GM19240 (cell line): ENCODE results near the gene CDC42SE2.
"Not testable (repeated sequence)": the region's sequence is repeated elsewhere in the genome, so short reads cannot be mapped to it uniquely, and the experiment has no call there.

Experiments used
- DNase-seq: peaks from one replicate; pipeline ENCODE4 v3.0.0; 2011; ENCODE audit warnings: low spot score; ENCODE audit not compliant: insufficient read length

The CDC42SE2 gene

GRCh38 chr5:131250751-131251475 is 12.9 kb upstream of the CDC42SE2 start:
- no peak for DNase-seq

DNA sequence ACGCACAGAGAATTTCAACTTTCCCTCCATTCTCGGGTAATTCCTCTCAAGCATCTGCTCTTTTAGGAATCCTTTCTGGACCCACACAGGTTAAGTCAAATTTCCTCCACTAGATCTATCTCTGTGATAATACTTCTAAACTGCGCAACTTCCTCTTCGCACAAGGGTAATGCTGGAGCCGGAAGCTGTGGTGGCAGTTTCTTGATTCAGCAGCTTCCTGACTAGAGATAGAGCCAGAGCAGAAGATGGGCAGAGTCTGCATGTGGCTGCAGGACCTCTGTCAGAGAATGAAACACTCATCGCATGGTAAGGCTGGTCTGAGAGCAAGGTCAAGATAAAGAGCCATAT is 11.1 kb upstream of the CDC42SE2 start:
- no peak for DNase-seq

DNA sequence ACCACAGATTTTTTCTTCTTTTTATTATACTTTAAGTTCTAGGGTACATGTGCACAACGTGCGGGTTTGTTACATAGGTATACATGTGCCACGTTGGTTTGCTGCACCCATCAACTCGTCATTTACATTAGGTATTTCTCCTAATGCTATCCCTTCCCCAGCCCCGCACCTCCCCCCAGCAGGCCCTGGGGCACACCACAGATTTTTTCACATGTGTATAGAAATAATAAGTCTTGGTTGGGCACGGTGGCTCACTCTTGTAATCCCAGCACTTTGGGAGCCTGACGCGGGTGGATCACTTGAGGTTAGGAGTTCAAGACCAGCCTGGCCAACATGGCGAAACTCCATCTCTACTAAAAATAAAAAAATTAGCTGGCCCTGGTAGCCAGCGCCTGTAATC is 9.8 kb upstream of the CDC42SE2 start:
- not testable (repeated sequence) for DNase-seq

DNA sequence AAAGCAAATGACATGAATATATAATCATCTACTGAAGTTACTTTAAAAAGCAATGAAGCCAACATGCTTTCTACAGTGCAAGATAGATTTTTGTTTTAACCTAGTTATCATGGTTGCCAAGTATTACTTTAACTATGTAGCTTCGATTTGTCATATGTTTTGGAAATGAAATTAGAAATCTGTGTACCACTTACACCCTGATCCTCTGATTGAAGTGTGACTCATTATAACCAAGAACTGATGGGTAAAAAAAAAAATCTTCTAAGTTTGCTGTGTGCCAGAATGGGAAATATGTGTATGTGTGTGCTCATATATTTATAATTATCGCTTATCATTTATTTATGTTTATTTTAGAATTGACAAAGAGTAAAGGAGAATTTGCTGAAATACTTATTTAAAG is 9.1 kb upstream of the CDC42SE2 start:
- DNase-seq, result no peak

- no peak for DNase-seq
These were observed 7.4 kb upstream of the CDC42SE2 start for GRCh38 chr5:131256507-131256823.

- no peak for DNase-seq
These were observed 5.1 kb upstream of the CDC42SE2 start for GRCh38 chr5:131258733-131259132.

GRCh38 chr5:131259326-131259725 is 4.5 kb upstream of the CDC42SE2 start:
- no peak for DNase-seq

- DNase-seq, result no peak
These were observed 3.0 kb upstream of the CDC42SE2 start for GRCh38 chr5:131260895-131261294.

- no peak for DNase-seq
These were observed 2.4 kb upstream of the CDC42SE2 start for GRCh38 chr5:131261483-131261882.

DNA sequence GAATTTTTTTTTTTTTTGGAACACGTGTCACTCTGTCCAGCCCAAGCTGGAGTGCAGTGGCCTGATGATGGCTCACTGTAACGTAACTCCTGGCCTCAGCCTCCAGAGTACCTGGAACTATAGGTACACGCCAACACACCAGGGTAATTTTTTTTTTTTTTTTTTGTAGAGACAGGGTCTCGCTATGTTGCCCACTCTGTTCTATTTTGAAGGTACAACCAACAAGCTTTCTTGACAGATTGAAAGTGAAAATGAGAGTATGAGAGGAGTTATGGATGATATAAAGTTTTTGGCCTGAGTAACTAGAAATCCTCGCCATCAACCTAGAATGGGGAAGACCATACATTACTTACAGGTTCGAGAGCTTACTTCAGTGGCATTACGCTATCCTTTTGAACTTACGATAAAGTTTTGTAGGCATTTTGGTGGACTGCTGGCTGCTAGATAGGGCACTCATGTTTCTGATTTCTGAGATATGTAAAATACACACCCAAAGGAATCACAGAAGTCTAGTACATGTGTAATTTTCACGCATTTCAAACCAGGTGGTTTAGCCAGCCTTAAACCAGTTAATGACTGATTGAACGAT is 806 bp upstream of the CDC42SE2 start:
- DNase-seq, result no peak

- no peak for DNase-seq
These were observed 722 bp downstream of the CDC42SE2 start for GRCh38 chr5:131264451-131265099.

- no peak for DNase-seq
These were observed 1.5 kb downstream of the CDC42SE2 start for GRCh38 chr5:131265311-131265803.

DNA sequence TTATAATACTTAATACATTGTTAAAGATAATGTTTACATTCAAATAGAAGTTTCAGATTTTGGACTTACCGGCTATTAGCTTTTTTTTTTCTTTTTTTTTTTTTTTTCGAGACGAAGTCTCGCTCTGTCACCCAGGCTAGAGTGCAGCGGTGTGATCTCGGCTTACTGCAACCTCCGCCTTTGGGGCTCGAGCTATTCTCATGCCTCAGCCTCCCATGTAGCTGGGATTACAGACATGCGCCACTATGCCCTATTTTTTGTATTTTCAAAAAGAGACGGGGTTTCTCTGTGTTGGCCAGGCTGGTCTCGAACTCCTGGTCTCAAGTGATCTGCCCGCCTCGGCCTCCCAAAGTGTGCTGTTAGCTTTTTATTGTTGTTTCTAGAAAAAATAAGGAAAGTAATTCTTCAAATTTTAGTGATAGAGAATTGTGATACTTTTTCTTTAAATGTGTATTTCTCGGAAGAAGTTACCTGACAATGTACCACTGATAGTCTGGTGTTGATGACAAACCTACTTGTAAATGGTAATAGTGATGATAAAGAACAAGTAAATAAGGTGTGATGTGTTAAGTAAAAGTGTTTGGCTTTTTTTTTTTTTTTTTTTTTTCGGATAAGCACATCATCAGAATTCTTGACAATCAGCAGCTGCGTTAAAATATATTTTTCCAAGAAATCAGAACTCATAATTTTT is 2.7 kb downstream of the CDC42SE2 start:
- DNase-seq, result no peak

DNA sequence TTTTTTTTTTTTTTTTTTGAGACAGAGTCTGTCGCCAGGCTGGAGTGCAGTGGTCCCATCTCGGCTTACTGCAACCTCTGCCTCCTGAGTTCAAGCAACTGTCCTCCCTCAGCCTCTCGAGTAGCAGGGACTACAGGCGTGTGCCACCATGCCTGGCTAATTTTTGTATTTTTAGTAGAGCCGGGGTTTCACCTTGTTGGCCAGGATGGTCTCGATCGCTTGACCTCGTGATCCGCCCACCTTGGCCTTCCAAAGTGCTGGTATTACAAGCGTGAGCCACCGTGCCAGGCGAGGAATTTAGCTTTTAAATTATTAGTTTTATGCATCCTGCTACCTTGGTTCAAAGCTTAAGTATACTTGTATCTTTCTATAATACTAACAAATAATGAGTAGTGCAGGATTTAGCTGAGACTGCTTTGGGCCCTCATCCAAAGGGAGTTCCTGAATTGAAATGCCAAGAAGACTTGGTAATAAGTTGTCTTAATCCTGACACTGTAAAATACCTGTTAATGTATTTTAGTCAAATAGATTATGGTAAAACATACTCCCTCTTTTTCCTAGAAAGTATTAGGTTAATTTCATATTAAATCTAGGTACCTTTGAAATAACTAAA is 5.0 kb downstream of the CDC42SE2 start:
- no peak for DNase-seq

GRCh38 chr5:131270809-131271208 is 7.0 kb downstream of the CDC42SE2 start:
- no peak for DNase-seq

GRCh38 chr5:131271888-131272287 is 8.0 kb downstream of the CDC42SE2 start:
- not testable (repeated sequence) for DNase-seq

GRCh38 chr5:131272307-131272706 is 8.5 kb downstream of the CDC42SE2 start:
- no peak for DNase-seq

DNA sequence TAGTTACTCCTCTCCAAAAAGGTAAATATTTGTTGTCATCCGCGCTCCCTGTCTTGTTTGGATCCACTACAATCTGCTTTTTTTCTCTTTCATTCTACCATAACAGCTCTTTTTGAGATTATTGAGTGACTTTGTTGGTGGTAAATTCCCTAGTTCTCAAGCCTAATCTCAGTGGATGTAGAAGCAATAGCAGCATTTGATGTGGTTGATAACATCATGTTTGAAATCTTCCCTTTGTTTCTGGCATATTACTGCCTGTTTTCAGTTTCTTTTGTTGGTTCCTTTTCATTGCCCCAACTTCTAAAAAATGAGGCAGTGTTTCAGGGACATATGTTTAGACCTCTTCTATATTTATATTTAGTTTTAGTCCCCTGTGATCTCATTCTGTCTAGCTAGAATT is 8.9 kb downstream of the CDC42SE2 start:
- no peak for DNase-seq

GRCh38 chr5:131274326-131275063 is 10.6 kb downstream of the CDC42SE2 start:
- DNase-seq, result no peak

GRCh38 chr5:131276072-131276471 is 12.2 kb downstream of the CDC42SE2 start:
- no peak for DNase-seq

GRCh38 chr5:131277447-131277846 is 13.6 kb downstream of the CDC42SE2 start:
- no peak for DNase-seq
